HUES48 (cell line): ENCODE measurements around the gene CSRP1.

Experiments used
- H3K27ac ChIP-seq: one replicate; pipeline ENCODE4 v1.7.0; 2013; ENCODE audit warnings: low read depth, low read length, inconsistent platforms
- H3K27me3 ChIP-seq: 2 replicates; pipeline ENCODE4 v1.6.1; 2013; ENCODE audit warnings: mild to moderate bottlenecking, low read length; ENCODE audit not compliant: control insufficient read depth, insufficient read depth
- H3K36me3 ChIP-seq: 2 replicates; pipeline ENCODE4 v1.6.1; 2013; ENCODE audit warnings: low read length; ENCODE audit not compliant: control insufficient read depth, insufficient read depth
- H3K4me1 ChIP-seq: 2 replicates; pipeline ENCODE4 v1.6.1; 2013; ENCODE audit warnings: mild to moderate bottlenecking, low read length; ENCODE audit not compliant: control insufficient read depth, insufficient read depth
- H3K4me3 ChIP-seq: 2 replicates; pipeline ENCODE4 v1.5.1; 2013; ENCODE audit warnings: mild to moderate bottlenecking, low read depth, low read length
- H3K9ac ChIP-seq: 2 replicates; pipeline ENCODE4 v1.6.1; 2013; ENCODE audit warnings: mild to moderate bottlenecking, low read depth, low read length, moderate library complexity
- H3K9me3 ChIP-seq: 2 replicates; pipeline ENCODE4 v1.6.1; 2013; ENCODE audit warnings: low read length; ENCODE audit not compliant: control insufficient read depth, insufficient read depth

CSRP1 gene

GRCh38 chr1:201509601-201510374, 2.9 kb upstream of the CSRP1 start:
- Histone ChIP-seq H3K27me3 (peaks cover 26% of the 10 kb centered on the region), H3K36me3 (no peaks in the 10 kb centered on the region), H3K4me3 (no peak overlapping the region), H3K27ac (no peak overlapping the region), H3K9me3 (no peaks in the 10 kb centered on the region), H3K9ac (no peak overlapping the region), H3K4me1 (peaks cover 34% of the 10 kb centered on the region)

- Histone ChIP-seq H3K27ac (no peak overlapping the region), H3K36me3 (no peaks in the 10 kb centered on the region), H3K4me3 (no peak overlapping the region), H3K4me1 (peaks cover 40% of the 10 kb centered on the region), H3K27me3 (peaks cover 26% of the 10 kb centered on the region), H3K9me3 (no peaks in the 10 kb centered on the region), H3K9ac (no peak overlapping the region)
Observed at GRCh38 chr1:201508809-201509208, 1.9 kb upstream of the CSRP1 start.

- Histone ChIP-seq H3K27ac (no peak overlapping the region), H3K4me3 (peak overlapping the region; percentile 52), H3K36me3 (no peaks in the 10 kb centered on the region), H3K9me3 (no peaks in the 10 kb centered on the region), H3K4me1 (peaks cover 45% of the 10 kb centered on the region), H3K9ac (peak overlapping the region; percentile 46; the same call in 1 of the 2 replicates), H3K27me3 (peaks cover 26% of the 10 kb centered on the region)
Observed at GRCh38 chr1:201507360-201507675, 395 bp upstream of the CSRP1 start.

- Histone ChIP-seq H3K36me3 (no peaks in the 10 kb centered on the region), H3K4me1 (peaks cover 42% of the 10 kb centered on the region), H3K4me3 (peak overlapping the region; percentile 52; the same call in 1 of the 2 replicates), H3K27me3 (peaks cover 26% of the 10 kb centered on the region), H3K9me3 (no peaks in the 10 kb centered on the region), H3K27ac (no peak overlapping the region), H3K9ac (no peak overlapping the region)
Observed at GRCh38 chr1:201506092-201506491, 831 bp downstream of the CSRP1 start.

GRCh38 chr1:201505503-201505890, 1.4 kb downstream of the CSRP1 start:
- no peaks in the 10 kb centered on the region for H3K36me3 ChIP-seq
- H3K9ac ChIP-seq, result no peak overlapping the region
- H3K27ac ChIP-seq, result peak overlapping the region; percentile 18
- H3K4me3 ChIP-seq, result no peak overlapping the region
- peaks cover 26% of the 10 kb centered on the region for H3K27me3 ChIP-seq
- H3K9me3 ChIP-seq, result no peaks in the 10 kb centered on the region
- H3K4me1 ChIP-seq, result peaks cover 48% of the 10 kb centered on the region

- peaks cover 53% of the 10 kb centered on the region for H3K4me1 ChIP-seq
Observed at GRCh38 chr1:201504799-201505502, 2.0 kb downstream of the CSRP1 start.

GRCh38 chr1:201504179-201504631, 2.7 kb downstream of the CSRP1 start:
- H3K9ac ChIP-seq, result peak overlapping the region; percentile 60; the same call in 1 of the 2 replicates
- 0 out of 2 replicates have a peak overlapping the region, but pooled peaks have one; percentile 28 for H3K4me3 ChIP-seq
- H3K27ac ChIP-seq, result peak overlapping the region; percentile 92
- H3K9me3 ChIP-seq, result no peaks in the 10 kb centered on the region
- peaks cover 26% of the 10 kb centered on the region for H3K27me3 ChIP-seq
- H3K36me3 ChIP-seq, result no peaks in the 10 kb centered on the region
- peaks cover 53% of the 10 kb centered on the region for H3K4me1 ChIP-seq

More at GRCh38 chr1:201504799-201505502, 2.0 kb downstream of the CSRP1 start:
- peaks cover 26% of the 10 kb centered on the region for H3K27me3 ChIP-seq
- no peaks in the 10 kb centered on the region for H3K9me3 ChIP-seq
- H3K9ac ChIP-seq, result no peak overlapping the region
- no peaks in the 10 kb centered on the region for H3K36me3 ChIP-seq
- no peak overlapping the region for H3K4me3 ChIP-seq
- peak overlapping the region; percentile 18 for H3K27ac ChIP-seq

- H3K9ac ChIP-seq, result peak overlapping the region; percentile 60
- H3K27ac ChIP-seq, result peak overlapping the region; percentile 92
- no peaks in the 10 kb centered on the region for H3K9me3 ChIP-seq
- H3K4me1 ChIP-seq, result peaks cover 53% of the 10 kb centered on the region
- no peaks in the 10 kb centered on the region for H3K36me3 ChIP-seq
- 0 out of 2 replicates have a peak overlapping the region, but pooled peaks have one; percentile 28 for H3K4me3 ChIP-seq
- H3K27me3 ChIP-seq, result peaks cover 26% of the 10 kb centered on the region
Observed at GRCh38 chr1:201503397-201504176, 3.3 kb downstream of the CSRP1 start.

GRCh38 chr1:201502511-201502857, 4.4 kb downstream of the CSRP1 start:
- peaks cover 20% of the 10 kb centered on the region for H3K27me3 ChIP-seq
- peak overlapping the region; percentile 92 for H3K27ac ChIP-seq
- H3K4me3 ChIP-seq, result no peak overlapping the region
- H3K4me1 ChIP-seq, result peaks cover 52% of the 10 kb centered on the region
- H3K9me3 ChIP-seq, result no peaks in the 10 kb centered on the region
- H3K36me3 ChIP-seq, result no peaks in the 10 kb centered on the region
- H3K9ac ChIP-seq, result no peak overlapping the region

- Histone ChIP-seq H3K9ac (no peak overlapping the region), H3K9me3 (no peaks in the 10 kb centered on the region), H3K27ac (no peak overlapping the region), H3K4me1 (peaks cover 50% of the 10 kb centered on the region), H3K4me3 (no peak overlapping the region), H3K36me3 (no peaks in the 10 kb centered on the region), H3K27me3 (peaks cover 14% of the 10 kb centered on the region)
Observed at GRCh38 chr1:201501812-201502510, 5.0 kb downstream of the CSRP1 start.
